A673 (cell line): ENCODE measurements around the gene CENPM. TPM values are rescaled to one million over a fixed set of nuclear protein-coding genes. Genes with fewer than 3 reads are reported as not detected.

Experiments
- BruUV-seq: library from RNA; stranded (reverse); fragments of 400-500 nt; replicated peaks from 2 replicates; lab custom pipeline; 2021; lab: Mats Ljungman, UMichigan
- CTCF ChIA-PET: fragments of 300-600 bp; sonication (Branson Sonifier 250); formaldehyde crosslinking; loops from one replicate; lab custom pipeline; 2022; ENCODE audit warnings: antibody characterized with exemption; lab: Charles Lee
- POLR2A ChIA-PET: fragments of 300-600 bp; sonication (Branson Sonifier 250); formaldehyde crosslinking; loops from one replicate; lab custom pipeline; 2022; ENCODE audit warnings: antibody characterized with exemption; ENCODE audit not compliant: low non-redundant PET; lab: Charles Lee
- DNase-seq: peaks from one replicate; pipeline ENCODE4 v3.0.0-alpha.2; 2015; ENCODE audit warnings: low spot score
- H3K27ac ChIP-seq: fragments of 200-600 bp; sonication (generic); 2 replicates; pipeline ENCODE4 v1.5.1; 2016; ENCODE audit warnings: mixed run types, low read depth, mild to moderate bottlenecking, mixed read lengths, antibody characterized with exemption, low read length; ENCODE audit not compliant: poor library complexity, severe bottlenecking
- H3K27me3 ChIP-seq: fragments of 200-600 bp; sonication (generic); replicated peaks from 2 replicates; pipeline ENCODE4 v1.6.1; 2017; ENCODE audit warnings: mixed run types, low read depth, mild to moderate bottlenecking, mixed read lengths, antibody characterized with exemption, low read length; ENCODE audit not compliant: insufficient read depth, poor library complexity
- H3K36me3 ChIP-seq: fragments of 200-600 bp; sonication (generic); 2 replicates; pipeline ENCODE4 v1.6.1; 2016; ENCODE audit warnings: mixed run types, mild to moderate bottlenecking, mixed read lengths, antibody characterized with exemption, low read length; ENCODE audit not compliant: insufficient read depth, poor library complexity, severe bottlenecking
- H3K4me1 ChIP-seq: fragments of 200-600 bp; sonication (generic); 2 replicates; pipeline ENCODE4 v1.6.1; 2017; ENCODE audit warnings: mixed run types, mild to moderate bottlenecking, mixed read lengths, antibody characterized with exemption, low read length; ENCODE audit not compliant: insufficient read depth, poor library complexity, severe bottlenecking
- H3K4me3 ChIP-seq: fragments of 200-600 bp; sonication (generic); 2 replicates; pipeline ENCODE4 v1.5.1; 2016; ENCODE audit warnings: low read depth, mixed run types, mild to moderate bottlenecking, mixed read lengths, low read length; ENCODE audit not compliant: poor library complexity, severe bottlenecking
- H3K9me3 ChIP-seq: fragments of 200-600 bp; sonication (generic); 2 replicates; pipeline ENCODE4 v1.6.1; 2016; ENCODE audit warnings: mixed run types, low read depth, mild to moderate bottlenecking, mixed read lengths, antibody characterized with exemption, low read length; ENCODE audit not compliant: poor library complexity, severe bottlenecking
- CTCF ChIP-seq: fragments of 300-800, 200-600 bp; sonication (generic); conservative IDR thresholded peaks from 2 replicates; pipeline ENCODE4 v1.5.1; 2017; ENCODE audit warnings: low read depth, mild to moderate bottlenecking, antibody characterized with exemption, low read length, moderate library complexity, mixed read lengths
- EZH2 ChIP-seq: fragments of 200-600 bp; sonication (generic); IDR thresholded peaks from 2 replicates; pipeline ENCODE4 v1.6.1; 2017; ENCODE audit warnings: borderline replicate concordance, low read depth, mild to moderate bottlenecking, mixed read lengths, antibody characterized with exemption, low read length; ENCODE audit not compliant: poor library complexity, severe bottlenecking
- intact Hi-C: fragments of 100-400 bp; cut with micrococcal nuclease; formaldehyde crosslinking; loops from one replicate; pipeline ENCODE4 v1.10.0; 2022; ENCODE audit not compliant: unreplicated experiment
- total RNA-seq: library from RNA; stranded (reverse); gene quantifications from 2 replicates; pipeline ENCODE4 v1.2.3, GENCODE V29; 2021

Gene CENPM
- total RNA-seq, 1 experiment from 2014 or later: 67.2 TPM

- DNase-seq: no peak
- Histone ChIP-seq H3K27me3 (peaks cover 17% of the 10 kb centered on the region), H3K36me3 (no peaks in the 10 kb centered on the region), H3K4me3 (no peak overlapping the region), H3K4me1 (peaks cover 18% of the 10 kb centered on the region), H3K9me3 (no peaks in the 10 kb centered on the region), H3K27ac (no peak overlapping the region)
- no TSS peak for BruUV-seq
- ChIA-PET POLR2A (no interaction called here), CTCF (no interaction called here)
- intact Hi-C loops: no loop called here
- TF ChIP-seq EZH2: no peak
- no peak for TF ChIP-seq CTCF
Measured at GRCh38 chr22:41971431-41971830, 24.5 kb upstream of the CENPM start.

GRCh38 chr22:41970601-41971000, 23.6 kb upstream of the CENPM start:
- ChIA-PET CTCF (no interaction called here), POLR2A (no interaction called here)
- no TSS peak for BruUV-seq
- no peak for TF ChIP-seq EZH2
- no peak for TF ChIP-seq CTCF
- intact Hi-C loops: no loop called here
- no peak overlapping the region for H3K27ac ChIP-seq
- H3K36me3 ChIP-seq: no peaks in the 10 kb centered on the region
- H3K9me3 ChIP-seq: no peaks in the 10 kb centered on the region
- peaks cover 9% of the 10 kb centered on the region for H3K27me3 ChIP-seq
- H3K4me1 ChIP-seq: peaks cover 12% of the 10 kb centered on the region
- DNase-seq: no peak
- no peak overlapping the region for H3K4me3 ChIP-seq

DNA sequence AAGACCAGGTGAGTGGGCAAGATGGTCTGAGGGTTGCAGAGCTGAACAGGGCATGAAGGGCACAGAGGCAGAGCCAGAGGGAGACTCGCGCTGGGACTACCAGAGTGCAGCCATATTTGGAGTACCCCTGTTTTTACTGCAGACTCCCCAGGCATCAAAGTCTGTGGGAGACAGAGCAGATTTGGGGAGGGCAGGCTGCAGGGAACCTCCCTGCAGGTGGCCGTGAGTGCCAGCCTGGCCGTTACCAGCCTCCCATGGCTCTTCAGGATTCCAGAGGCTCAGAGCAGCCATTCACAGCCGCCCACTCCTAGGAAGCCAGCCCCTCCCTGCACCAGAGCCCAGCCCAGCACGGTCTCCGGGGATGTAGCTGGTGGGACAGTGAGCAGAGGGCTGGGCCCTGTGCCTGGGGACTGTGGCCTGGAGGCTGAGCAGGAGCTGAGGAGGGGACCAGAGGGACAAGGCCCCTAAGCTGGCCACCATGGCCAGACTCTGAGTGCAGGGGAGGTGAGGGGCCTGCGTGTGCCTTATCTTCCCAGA, 22.2 kb upstream of the CENPM start, which contains the start of gene SEPTIN3:
SEPTIN3 (plus strand) TSS at position 334 of the 537 bp plus-strand sequence. CDS start 2,050 bp downstream, outside the sequence.
- no peaks in the 10 kb centered on the region for H3K9me3 ChIP-seq
- no peaks in the 10 kb centered on the region for H3K27me3 ChIP-seq
- DNase-seq: peak; percentile 41
- peaks cover 12% of the 10 kb centered on the region for H3K4me1 ChIP-seq
- H3K36me3 ChIP-seq: no peaks in the 10 kb centered on the region
- no peak within 1 kb of the TSS for H3K4me3 ChIP-seq
- no peak within 1 kb of the TSS for H3K27ac ChIP-seq
- no TSS peak for BruUV-seq
- intact Hi-C loops: loop anchor here (5.0 kb wide), 1 partner anchor 468 kb away; no protein-coding TSS in a partner anchor
- CTCF ChIA-PET: interaction anchor here (0.7 to 0.9 kb wide), 2 partner anchors 12 to 504 kb away, joined by 3 to 8 read pairs; no protein-coding TSS in a partner anchor
- POLR2A ChIA-PET: interaction anchor here (0.6 kb wide), 1 partner anchor 488 kb away, joined by 3 read pairs; no protein-coding TSS in a partner anchor
- no peak for TF ChIP-seq EZH2
- no peak for TF ChIP-seq CTCF
